Spleen (tissue), 7 donors: ENCODE measurements around the gene TNP2.

Experiments used
- POLR2A ChIP-seq, 3 donors: fragments of 450-650 bp; IDR thresholded peaks; one replicate each; pipeline ENCODE4 v1.5.1; 2017; ENCODE audit warnings: antibody characterized with exemption in 3 of 3, mild to moderate bottlenecking in 1 of 3
- POLR2AphosphoS5 ChIP-seq, 3 donors: sonication (generic); formaldehyde crosslinking; IDR thresholded peaks; one replicate each; pipeline ENCODE4 v1.5.1; 2017; ENCODE audit warnings: antibody characterized with exemption in 3 of 3
- TF ChIP-seq, protein P1 (sequence below), 11 experiments: fragments of 200-600 bp in 7 of 11; fragments of 450-650 bp in 4 of 11; sonication (generic) in 4 of 11; IDR thresholded peaks in 8 of 11; conservative IDR thresholded peaks in 3 of 11; 1 replicate in 7 of 11; 2 replicates in 4 of 11; pipeline versions ENCODE4 v1.4.0 to v1.8.0; 2016 to 2021; ENCODE audit warnings: antibody characterized with exemption in 11 of 11, inconsistent platforms in 4 of 11, mild to moderate bottlenecking in 1 of 11
- donor health status: DM: no; HTN: no; CAD: no; lungs with moderate emphysema.
- donor health status: DM: no; HTN: no; CAD: no.
- donor health status: DM: no; HTN: no; CAD: no.

DNA sequence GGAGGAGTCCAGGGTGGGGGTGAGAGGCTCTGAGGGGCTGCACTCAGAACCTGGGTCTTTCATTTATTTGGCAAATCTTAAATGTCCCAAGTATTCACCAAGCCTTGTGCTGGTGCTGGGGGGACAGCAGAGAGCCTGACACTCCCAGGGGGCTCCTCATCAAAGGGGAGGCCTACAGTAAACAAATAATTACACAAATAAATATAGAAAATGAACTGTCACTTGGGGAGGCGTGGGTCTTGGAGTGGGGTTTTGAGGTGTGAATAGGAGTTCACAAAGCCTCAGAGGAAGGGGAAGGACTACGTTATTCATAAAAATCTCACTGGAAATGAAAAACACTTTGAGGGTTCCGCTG is 27.2 kb upstream of the TNP2 start:
- TF ChIP-seq, protein P1, sequence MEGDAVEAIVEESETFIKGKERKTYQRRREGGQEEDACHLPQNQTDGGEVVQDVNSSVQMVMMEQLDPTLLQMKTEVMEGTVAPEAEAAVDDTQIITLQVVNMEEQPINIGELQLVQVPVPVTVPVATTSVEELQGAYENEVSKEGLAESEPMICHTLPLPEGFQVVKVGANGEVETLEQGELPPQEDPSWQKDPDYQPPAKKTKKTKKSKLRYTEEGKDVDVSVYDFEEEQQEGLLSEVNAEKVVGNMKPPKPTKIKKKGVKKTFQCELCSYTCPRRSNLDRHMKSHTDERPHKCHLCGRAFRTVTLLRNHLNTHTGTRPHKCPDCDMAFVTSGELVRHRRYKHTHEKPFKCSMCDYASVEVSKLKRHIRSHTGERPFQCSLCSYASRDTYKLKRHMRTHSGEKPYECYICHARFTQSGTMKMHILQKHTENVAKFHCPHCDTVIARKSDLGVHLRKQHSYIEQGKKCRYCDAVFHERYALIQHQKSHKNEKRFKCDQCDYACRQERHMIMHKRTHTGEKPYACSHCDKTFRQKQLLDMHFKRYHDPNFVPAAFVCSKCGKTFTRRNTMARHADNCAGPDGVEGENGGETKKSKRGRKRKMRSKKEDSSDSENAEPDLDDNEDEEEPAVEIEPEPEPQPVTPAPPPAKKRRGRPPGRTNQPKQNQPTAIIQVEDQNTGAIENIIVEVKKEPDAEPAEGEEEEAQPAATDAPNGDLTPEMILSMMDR (IDR thresholded peaks at IDR 0.05 in 8 of 11, conservative IDR thresholded peaks at IDR 0.05 in 3 of 11): no peak
- TF ChIP-seq POLR2A (IDR thresholded peaks at IDR 0.05) (no peak), POLR2AphosphoS5 (IDR thresholded peaks at IDR 0.05) (no peak)
